Activated T-cell treated with anti-CD3 and anti-CD28 coated beads, Interleukin-2, amount 50 U/mL, for 24 hours (primary cell): Measurements from ENCODE around the gene ANKFY1.

Experiments
- DNase-seq: peaks from one replicate; pipeline ENCODE4 v3.0.0-alpha.2; 2020
- H3K27ac Mint-ChIP-seq: 2 replicates; pipeline ENCODE4 v1.8.0; 2020; ENCODE audit warnings: mild to moderate bottlenecking, mixed read lengths
- H3K27me3 Mint-ChIP-seq: 2 replicates; pipeline ENCODE4 v1.8.0; 2020; ENCODE audit warnings: mixed read lengths
- H3K36me3 Mint-ChIP-seq: 2 replicates; pipeline ENCODE4 v1.8.0; 2020; ENCODE audit warnings: low read depth, mixed read lengths
- H3K4me1 Mint-ChIP-seq: 2 replicates; pipeline ENCODE4 v1.8.0; 2020; ENCODE audit warnings: low read depth, mixed read lengths
- H3K4me3 Mint-ChIP-seq: 2 replicates; pipeline ENCODE4 v1.8.0; 2020; ENCODE audit warnings: mild to moderate bottlenecking, moderate library complexity, mixed read lengths
- H3K9me3 Mint-ChIP-seq: 2 replicates; pipeline ENCODE4 v1.8.0; 2020; ENCODE audit warnings: mixed read lengths

The ANKFY1 gene

DNA sequence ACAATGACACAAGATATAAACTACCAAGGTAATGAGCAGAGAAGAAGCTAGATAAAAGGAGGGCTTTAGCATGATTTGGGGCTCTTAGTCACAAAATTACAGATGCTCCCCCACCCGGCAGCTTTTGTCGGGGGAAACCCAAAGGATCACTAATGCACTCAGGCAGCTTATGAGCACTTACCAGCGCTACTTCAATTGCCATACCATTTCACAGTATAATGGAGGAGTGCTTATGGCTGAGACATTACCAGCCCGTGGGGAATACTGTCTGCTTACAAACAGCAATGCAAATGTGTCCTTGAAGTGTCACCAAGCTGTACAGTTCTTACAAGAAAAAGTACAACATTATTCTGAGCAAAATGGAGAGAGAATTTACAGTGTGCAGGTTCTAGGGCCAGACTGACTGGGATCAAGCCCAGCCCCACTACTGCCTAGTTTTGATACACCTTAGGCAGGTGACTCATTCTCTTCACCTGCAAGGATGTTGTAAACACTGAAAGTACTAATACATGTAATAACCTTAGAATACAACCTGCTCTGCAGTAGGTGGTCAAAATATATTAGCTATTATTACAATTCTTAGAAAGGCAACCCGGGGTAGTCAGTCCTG, 16.3 kb downstream of the ANKFY1 start:
- no peak for DNase-seq
- peaks cover 34% of the 10 kb centered on the region for H3K36me3 Mint-ChIP-seq
- peaks cover 36% of the 10 kb centered on the region for H3K4me1 Mint-ChIP-seq
- H3K4me3 Mint-ChIP-seq = no peak overlapping the region
- H3K27me3 Mint-ChIP-seq = no peaks in the 10 kb centered on the region
- H3K9me3 Mint-ChIP-seq = no peaks in the 10 kb centered on the region
- no peak overlapping the region for H3K27ac Mint-ChIP-seq

DNA sequence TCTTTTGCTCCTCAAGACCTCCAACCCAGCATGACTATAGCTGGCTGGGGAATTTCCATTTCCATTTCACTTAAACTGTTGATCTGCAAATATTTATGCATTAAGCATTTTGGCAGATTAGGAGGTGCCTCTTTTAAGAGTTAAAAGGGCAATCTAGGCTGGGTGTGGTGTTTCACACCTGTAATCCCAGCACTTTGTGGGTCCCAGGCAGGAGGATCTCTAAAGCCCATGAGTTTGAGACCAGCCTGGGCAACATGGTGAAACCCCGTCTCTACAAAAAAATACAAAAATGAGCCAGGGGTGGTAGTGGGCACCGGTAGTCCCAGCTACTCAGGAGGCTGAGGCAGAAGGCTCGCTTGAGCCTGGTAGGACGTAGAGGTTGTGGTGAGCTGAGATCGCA, 17.1 kb downstream of the ANKFY1 start:
- peaks cover 34% of the 10 kb centered on the region for H3K4me1 Mint-ChIP-seq
- no peaks in the 10 kb centered on the region for H3K9me3 Mint-ChIP-seq
- no peak overlapping the region for H3K4me3 Mint-ChIP-seq
- peaks cover 41% of the 10 kb centered on the region for H3K36me3 Mint-ChIP-seq
- no peak for DNase-seq
- H3K27ac Mint-ChIP-seq = no peak overlapping the region
- H3K27me3 Mint-ChIP-seq = no peaks in the 10 kb centered on the region

DNA sequence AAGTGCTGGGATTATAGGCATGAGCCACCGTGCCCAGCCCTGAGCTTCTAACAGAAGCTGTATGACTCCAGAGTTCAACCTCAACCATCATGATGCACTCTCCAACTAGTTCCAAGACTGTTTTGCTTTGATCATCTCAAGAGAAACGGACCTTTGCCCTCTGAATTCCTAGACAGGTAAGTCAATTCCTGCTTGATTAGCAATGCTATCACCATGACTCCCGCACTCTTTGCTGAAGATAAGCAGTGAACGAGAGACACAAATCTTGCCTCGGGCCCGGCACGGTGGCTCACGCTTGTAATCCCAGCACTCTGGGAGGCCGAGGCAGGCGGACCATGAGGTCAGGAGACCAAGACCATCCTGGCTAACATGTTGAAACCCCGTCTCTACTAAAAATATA, 22.2 kb downstream of the ANKFY1 start:
- H3K4me1 Mint-ChIP-seq = peaks cover 4% of the 10 kb centered on the region

DNA sequence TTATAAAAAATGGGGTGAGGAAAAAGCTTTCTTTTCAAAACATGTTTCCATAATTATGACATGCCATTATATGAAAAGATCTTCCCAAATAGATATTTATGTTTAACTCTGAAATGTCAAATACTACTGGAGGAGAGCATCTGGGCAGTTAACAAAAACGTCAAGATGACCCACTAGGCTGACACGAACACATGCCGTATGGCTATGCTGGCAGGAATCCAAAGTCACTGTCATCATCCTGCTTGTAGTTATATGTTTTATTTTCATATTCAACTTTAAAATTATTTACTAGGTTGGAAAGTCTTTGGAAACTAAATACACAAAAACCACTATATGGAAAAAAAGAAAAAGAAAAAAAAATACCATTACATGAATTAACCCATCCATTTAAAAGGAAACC, 27.3 kb downstream of the ANKFY1 start:
- H3K4me1 Mint-ChIP-seq = peaks cover 19% of the 10 kb centered on the region
- no peaks in the 10 kb centered on the region for H3K9me3 Mint-ChIP-seq
- H3K27me3 Mint-ChIP-seq = no peaks in the 10 kb centered on the region
- H3K36me3 Mint-ChIP-seq = peaks cover 88% of the 10 kb centered on the region
- H3K4me3 Mint-ChIP-seq = no peak overlapping the region
- no peak for DNase-seq
- no peak overlapping the region for H3K27ac Mint-ChIP-seq

More for the DNA sequence above, 22.2 kb downstream of the ANKFY1 start:
- Mint-ChIP-seq H3K9me3 (no peaks in the 10 kb centered on the region), H3K36me3 (peaks cover 62% of the 10 kb centered on the region), H3K27me3 (no peaks in the 10 kb centered on the region), H3K4me3 (no peak overlapping the region), H3K27ac (no peak overlapping the region)
- DNase-seq = no peak

DNA sequence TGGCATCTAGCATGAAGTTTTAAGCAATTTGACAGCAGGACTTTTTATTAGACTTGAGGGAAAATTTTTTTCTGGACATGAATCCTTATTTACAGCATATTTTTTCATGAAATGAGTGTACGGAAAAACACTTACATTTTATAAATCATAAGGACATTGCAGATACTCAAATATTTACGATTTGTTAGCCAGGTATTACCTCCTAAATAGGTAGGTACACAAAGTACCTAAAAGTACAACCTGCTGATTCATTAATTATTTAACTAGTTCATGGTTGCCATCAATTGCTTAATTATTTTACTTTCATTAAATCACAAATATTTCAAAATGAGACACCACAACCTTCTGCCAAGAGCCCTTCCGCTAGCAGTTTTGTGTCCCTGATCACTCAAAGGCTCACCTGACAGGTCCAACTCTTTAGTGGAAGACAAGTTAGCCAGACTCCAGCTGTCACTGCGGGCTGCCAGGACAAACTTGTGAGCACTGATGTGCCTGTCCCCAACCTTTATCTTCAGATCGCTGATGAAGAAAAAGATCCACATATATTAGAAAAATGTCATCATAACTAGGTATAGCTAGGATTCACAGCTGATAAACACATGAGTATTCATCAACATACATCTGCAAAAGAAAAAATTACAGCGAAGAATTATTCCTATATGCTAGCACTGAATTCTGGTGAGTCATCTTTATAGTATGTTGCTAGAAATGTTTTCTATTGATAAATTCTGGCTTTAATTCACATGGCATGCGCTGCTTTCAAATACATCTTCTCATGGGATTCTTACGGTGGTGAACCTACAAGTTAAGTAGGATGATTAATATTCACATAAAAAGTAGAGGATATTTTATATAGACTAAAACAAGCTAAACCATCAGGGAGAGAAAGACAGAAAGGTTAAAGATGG, 28.2 kb downstream of the ANKFY1 start:
- H3K4me1 Mint-ChIP-seq = peaks cover 19% of the 10 kb centered on the region
- H3K4me3 Mint-ChIP-seq = no peak overlapping the region
- H3K27ac Mint-ChIP-seq = no peak overlapping the region

DNA sequence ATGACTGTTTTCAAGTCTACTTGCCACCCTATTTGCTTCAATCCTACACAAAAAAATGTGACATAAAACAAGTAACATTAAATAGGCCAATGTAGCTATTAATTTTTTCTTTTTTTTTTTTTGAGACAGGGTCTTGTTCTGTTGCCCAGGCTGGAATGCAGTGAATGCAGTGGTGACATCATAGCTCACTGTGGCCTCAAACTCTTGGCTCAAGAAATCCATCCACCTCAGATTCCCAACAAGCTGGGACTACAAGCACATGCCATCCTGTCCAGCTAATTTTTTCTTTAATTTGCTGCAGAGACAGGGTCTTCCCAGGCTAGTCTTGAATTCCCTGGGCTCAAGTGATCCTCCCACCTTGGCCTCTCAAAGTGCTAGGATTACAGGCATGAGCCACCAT, 29.4 kb downstream of the ANKFY1 start:
- Mint-ChIP-seq H3K4me3 (no peak overlapping the region), H3K27ac (no peak overlapping the region), H3K36me3 (peaks cover 88% of the 10 kb centered on the region), H3K27me3 (no peaks in the 10 kb centered on the region), H3K4me1 (peaks cover 19% of the 10 kb centered on the region), H3K9me3 (no peaks in the 10 kb centered on the region)
- DNase-seq = no peak

More for the DNA sequence above, 28.2 kb downstream of the ANKFY1 start:
- peaks cover 87% of the 10 kb centered on the region for H3K36me3 Mint-ChIP-seq
- H3K27me3 Mint-ChIP-seq = no peaks in the 10 kb centered on the region
- no peaks in the 10 kb centered on the region for H3K9me3 Mint-ChIP-seq
- DNase-seq = no peak

DNA sequence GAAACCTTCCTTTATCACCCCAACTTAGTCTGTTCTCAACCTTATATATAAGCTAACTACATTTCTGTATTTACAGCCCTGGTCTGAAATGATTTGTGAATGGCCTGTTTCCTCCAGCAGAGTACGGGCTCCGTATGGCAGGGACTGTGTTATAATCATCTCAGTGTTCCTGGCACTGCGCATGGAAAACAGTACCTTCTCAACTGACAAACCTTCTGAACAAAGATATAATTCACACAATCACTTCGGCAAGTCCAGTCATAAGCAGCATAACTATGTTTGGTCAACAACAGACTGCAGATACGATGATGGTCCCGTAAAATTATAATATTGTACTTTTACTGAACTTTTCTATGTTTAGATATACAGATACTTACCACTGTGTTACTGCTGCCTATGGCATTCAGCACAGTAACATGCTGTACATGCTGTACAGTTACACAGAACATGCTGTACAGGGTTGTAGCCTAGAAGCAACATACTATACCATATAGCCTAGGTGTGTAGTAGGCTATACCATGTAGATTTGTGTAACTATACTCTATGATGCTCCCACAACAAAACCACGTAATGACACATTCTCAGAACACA, 30.0 kb downstream of the ANKFY1 start:
- Mint-ChIP-seq H3K36me3 (peaks cover 84% of the 10 kb centered on the region), H3K4me3 (no peak overlapping the region), H3K27me3 (no peaks in the 10 kb centered on the region), H3K27ac (no peak overlapping the region), H3K9me3 (no peaks in the 10 kb centered on the region), H3K4me1 (peaks cover 19% of the 10 kb centered on the region)
- no peak for DNase-seq

DNA sequence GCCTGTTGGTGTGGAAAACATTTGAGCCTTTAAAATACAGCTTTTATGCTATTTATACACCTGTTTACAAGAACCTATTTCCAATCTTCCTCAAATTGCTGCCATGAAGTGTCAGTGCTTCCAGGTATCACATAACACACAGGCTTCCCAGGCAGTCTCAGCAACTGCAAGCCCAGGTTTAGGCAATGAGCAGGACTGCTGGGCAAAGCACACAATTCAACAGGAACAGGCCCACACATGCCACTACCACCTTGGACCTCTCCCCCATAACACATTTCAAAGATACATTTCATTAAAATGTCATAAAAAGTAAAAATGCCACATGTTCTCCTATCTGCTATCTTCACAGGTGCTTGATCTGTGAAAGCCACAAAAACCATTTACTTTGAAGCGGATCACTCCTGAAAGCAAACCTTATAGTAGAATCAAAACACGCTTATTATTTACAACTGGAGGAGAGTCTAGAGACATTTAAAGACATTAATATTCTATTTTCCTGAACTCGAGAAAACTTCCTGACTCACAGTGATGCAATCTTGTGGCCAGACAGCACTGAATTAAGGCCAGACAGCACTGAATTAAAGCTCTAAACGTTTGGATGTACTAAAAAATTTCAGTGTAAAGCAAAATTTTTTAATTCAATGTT, 31.5 kb downstream of the ANKFY1 start:
- no peak for DNase-seq
- Mint-ChIP-seq H3K9me3 (no peaks in the 10 kb centered on the region), H3K4me1 (peaks cover 22% of the 10 kb centered on the region), H3K27ac (peak overlapping the region; percentile 72), H3K4me3 (no peak overlapping the region), H3K27me3 (no peaks in the 10 kb centered on the region), H3K36me3 (peaks cover 82% of the 10 kb centered on the region)

DNA sequence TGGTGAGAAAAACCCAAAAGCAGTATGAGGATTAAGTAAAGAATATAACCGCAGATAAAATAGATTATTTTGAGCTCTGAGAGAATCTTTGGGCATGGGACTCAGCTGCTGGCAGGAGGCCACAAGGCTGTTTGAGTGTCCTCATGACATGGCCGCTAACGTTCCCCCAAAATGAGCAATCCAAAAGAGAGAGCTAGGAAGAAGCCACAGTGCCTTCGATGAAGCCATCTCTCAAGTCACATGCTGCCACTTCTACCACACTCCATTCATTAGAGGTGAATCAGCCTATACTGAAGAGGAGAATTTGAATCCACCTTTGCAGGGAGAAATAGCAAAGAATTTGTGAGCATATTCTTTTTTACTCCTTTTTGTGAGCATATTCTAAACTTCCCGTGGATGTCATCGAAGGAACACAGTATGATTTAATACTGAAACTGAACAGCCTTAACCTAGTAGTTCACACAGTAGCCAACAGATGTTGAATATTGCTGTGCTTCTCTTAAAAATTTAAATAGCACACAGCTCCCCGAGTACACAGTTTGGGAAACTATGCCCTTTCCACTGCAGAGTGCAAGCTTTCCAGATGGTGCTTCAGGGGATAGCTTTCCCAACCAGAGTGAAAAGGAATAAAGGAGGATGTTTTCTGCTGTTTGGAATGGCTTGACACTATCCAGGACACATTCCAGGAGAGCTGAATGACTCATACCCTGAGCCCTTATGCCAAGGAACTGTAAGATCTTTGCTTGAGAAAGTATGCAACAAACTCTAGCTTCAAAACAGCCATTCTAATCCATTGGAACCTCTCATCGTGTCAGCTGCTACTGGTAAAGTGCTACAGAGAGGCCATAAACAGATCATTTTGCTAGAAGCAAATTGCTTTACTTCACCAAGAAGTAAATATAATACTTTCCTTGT, 33.9 kb downstream of the ANKFY1 start:
- no peak for DNase-seq
- Mint-ChIP-seq H3K36me3 (peaks cover 74% of the 10 kb centered on the region), H3K4me3 (no peak overlapping the region), H3K27me3 (no peaks in the 10 kb centered on the region), H3K9me3 (no peaks in the 10 kb centered on the region), H3K27ac (no peak overlapping the region), H3K4me1 (peaks cover 22% of the 10 kb centered on the region)

DNA sequence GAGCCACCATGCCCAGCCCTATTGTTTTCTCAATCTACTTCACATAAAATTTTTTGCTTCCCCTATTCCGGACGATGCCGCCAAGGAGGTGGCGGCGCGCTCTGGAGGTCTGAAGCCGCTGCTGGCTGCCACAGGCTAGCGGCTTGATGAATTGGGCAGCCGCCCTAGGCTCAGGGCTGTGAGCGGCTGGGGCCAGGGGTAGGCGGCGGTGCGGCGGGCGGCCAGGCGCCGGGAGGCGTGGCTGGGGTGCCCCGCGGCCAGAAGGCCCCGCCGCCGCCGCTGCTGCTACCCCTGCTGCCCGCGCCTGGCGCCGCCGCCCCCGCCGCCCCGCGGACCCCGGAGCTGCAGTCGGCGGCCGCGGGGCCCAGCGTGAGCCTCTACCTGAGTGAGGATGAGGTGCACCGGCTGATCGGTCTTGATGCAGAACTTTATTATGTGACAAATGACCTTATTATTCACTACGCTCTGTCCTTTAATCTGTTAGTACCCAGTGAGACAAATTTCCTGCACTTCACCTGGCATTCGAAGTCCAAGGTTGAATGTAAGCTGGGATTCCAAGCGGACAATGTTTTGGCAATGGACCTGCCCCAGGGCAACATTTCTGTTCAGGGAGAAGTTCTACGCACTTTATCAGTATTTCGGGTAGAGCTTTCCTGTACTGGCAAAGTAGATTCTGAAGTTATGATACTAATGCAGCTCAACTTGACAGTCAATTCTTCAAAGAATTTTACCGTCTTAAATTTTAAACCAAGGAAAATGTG, 41.7 kb downstream of the ANKFY1 start:
- Mint-ChIP-seq H3K36me3 (peaks cover 48% of the 10 kb centered on the region), H3K27me3 (no peaks in the 10 kb centered on the region), H3K4me1 (no peaks in the 10 kb centered on the region), H3K4me3 (no peak overlapping the region), H3K9me3 (no peaks in the 10 kb centered on the region), H3K27ac (no peak overlapping the region)
- DNase-seq = no peak

DNA sequence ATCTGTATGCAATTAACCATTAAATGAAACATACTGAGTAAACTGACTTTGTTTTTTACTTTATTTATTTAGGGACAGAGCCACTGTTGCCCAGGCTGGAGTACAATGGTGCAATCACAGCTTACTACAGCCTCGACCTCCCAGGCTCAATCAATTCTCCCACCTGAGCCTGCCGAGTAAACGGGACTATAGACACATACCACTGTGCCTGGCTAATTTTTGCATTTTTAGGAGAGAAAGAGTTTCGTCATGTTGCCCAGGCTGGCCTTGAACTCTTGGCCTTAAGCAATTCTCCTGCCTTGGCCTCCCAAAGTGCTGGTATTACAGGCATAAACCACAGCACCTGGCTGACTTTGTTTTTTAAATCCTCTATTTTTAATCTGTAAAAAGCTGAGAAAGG, 42.6 kb downstream of the ANKFY1 start:
- H3K27ac Mint-ChIP-seq = peak overlapping the region; percentile 40
- H3K36me3 Mint-ChIP-seq = peaks cover 48% of the 10 kb centered on the region
- no peak overlapping the region for H3K4me3 Mint-ChIP-seq
- no peak for DNase-seq
- no peaks in the 10 kb centered on the region for H3K4me1 Mint-ChIP-seq
- H3K27me3 Mint-ChIP-seq = no peaks in the 10 kb centered on the region
- no peaks in the 10 kb centered on the region for H3K9me3 Mint-ChIP-seq

DNA sequence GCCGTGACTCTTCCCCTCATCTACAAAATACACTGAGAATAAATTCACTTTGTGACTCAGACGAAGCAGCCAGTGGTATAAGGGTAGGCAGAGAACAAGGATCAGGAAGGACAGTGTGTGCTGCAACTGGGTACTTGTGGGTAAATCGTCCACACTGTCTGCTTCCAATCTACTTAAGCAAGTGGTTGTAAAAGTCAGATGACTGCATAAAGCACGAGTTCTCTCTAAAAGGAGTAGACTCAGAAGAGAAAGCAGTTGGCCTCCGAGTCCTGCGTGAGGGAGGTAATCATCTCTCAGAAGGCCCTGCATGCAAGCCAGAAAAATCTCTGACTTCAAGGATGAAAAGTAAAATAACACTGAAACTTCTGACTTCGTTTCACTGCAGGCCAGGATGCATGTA, 43.1 kb downstream of the ANKFY1 start:
- no peak overlapping the region for H3K27ac Mint-ChIP-seq
- H3K36me3 Mint-ChIP-seq = peaks cover 50% of the 10 kb centered on the region
- no peak for DNase-seq
- no peaks in the 10 kb centered on the region for H3K9me3 Mint-ChIP-seq
- H3K4me1 Mint-ChIP-seq = peaks cover under 1% of the 10 kb centered on the region
- no peaks in the 10 kb centered on the region for H3K27me3 Mint-ChIP-seq
- H3K4me3 Mint-ChIP-seq = no peak overlapping the region

DNA sequence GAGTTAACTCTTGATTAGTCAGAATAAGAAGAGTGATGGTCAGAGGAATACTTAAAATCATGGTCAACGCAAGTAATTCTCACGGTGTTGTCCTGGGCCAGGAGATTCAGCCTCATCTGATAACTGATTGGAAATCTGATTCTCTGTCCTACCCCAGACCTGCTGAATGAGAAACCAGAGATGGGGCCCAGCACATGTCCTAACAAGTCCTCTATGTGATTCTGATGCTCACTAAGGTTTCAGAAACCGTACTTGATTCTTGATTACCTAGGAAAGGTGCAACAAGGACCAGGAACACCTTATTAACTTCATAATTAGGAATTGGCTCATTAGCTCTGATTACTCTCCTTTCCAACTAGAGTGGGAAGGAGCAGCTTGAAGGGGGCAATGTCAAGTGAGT, 44.5 kb downstream of the ANKFY1 start:
- no peaks in the 10 kb centered on the region for H3K27me3 Mint-ChIP-seq
- H3K4me1 Mint-ChIP-seq = peaks cover 6% of the 10 kb centered on the region
- no peak overlapping the region for H3K4me3 Mint-ChIP-seq
- H3K27ac Mint-ChIP-seq = peak overlapping the region; percentile 37
- no peaks in the 10 kb centered on the region for H3K9me3 Mint-ChIP-seq
- peaks cover 51% of the 10 kb centered on the region for H3K36me3 Mint-ChIP-seq
- no peak for DNase-seq
